Stimulated activated CD8-positive, alpha-beta memory T cell treated with anti-CD3 and anti-CD28 coated beads, Interleukin-7, amount 100 ng/mL, for 4 hours (primary cell): ENCODE data around the gene ALX4.

Experiments used
- DNase-seq, 2 donors: peaks; one replicate each; pipeline ENCODE4 v3.0.0-alpha.2; 2020; ENCODE audit warnings: low read depth in 2 of 2

ALX4 gene

DNA sequence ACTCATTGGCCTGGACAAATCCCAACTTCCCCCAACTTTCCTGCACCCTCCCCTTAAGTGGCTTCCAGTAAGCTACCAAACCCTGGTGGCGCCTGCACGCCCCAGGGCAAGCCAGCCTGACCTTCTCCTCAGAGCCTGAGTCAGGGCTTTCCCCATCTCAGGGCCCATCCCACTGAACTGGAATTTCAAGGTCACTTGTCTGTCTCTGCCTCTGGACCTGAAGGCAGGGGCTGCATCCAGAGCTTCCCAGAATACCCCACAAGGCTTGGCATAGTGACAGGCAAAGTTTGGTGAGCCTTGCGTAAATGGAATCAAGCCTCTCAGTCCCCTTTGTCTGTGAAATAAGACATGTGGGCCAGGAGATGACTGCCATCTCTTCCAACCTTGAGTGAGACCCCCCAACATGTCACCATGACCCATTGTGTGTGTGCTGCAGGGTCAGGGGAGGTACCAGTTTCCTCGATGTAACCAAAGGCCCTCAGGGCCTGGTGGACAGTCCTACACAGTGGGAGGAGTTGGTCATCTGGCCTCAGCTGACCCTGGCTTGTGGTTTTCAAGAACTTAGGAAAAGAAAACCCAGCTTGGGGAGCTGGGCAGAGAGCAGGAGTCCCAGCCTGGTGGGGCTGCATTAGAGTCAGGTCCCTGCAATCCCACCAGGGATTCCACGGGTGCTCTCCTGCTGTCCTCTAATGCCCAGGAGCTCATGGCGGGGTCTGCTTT lies 8.9 kb downstream of the ALX4 start:
- DNase-seq, result no peak

DNA sequence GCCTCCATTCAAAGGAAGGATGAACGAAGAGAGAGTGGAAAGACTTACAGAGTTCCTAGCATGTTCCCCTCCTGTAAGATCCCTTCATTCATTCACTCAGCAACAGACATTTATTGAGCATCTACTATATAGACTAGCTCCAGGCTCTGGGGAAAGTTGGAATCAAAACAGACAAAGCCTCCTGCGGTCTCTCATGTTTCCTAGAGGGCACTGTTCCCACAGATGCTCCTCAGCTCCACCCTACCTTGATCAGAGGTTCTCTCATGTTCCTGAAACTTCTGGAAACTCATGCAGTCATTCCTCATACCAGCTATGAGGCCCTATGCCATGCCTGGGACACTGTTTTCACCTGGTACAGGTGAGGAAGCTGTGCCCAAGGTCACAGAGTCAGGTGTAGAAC lies 11.1 kb downstream of the ALX4 start:
- DNase-seq, result no peak

DNA sequence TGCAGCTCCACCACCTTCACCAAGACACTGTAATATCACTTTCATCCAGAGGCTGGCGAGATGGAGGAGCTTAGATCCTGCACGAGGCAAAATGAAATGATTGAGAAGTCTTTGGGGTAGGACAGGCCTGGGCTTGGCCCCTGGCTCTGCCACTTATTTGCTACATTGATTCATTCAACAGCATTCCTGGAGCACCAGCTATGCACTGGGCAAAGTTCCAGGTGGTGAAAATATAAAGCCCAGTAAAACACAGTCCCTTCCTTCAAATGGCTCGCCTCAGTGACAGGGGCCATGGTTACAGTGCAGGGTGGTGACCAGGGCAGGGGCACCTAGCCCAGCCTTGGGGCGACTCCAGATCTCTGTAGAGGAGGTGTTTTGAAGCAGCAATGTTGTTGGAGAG lies 19.7 kb downstream of the ALX4 start:
- DNase-seq, result no peak

DNA sequence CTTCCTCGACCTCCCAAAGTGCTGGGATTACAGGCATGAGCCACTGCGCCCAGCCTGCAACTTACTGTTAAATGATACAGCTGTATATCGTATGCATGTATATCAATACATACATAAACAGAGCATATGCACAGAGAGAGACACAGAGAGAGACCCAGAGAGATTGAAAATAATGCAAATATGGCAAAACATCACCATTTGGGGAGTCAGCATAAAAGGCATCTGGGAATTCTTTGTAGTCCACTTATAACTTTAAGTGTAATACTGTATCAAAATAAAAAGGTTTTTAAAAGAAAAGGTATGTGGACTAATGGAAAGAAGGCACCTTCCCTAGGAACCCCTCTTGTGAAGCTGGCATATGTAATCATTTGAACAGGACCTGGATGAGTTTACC lies 21.8 kb downstream of the ALX4 start:
- DNase-seq, result no peak

DNA sequence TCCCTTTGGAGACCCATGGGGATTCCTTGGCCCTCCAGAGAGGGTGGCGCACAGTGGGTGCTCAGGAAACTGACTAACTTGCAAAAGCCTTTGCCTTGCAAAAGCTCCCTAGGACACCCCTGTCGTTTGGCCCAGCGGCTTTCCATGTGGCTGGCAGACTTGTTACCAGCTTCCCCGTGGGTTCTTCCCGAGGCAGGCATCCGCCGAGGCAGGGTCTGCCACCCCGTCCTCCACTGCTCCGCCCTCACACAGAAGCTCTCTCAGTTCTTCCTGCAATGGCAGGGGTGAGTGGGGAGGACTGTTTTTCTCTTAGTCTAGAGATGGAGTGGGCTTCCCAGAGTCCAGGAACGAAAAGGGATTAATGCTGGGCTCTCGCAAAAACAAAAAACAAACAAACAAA lies 23.0 kb downstream of the ALX4 start:
- DNase-seq, result no peak

DNA sequence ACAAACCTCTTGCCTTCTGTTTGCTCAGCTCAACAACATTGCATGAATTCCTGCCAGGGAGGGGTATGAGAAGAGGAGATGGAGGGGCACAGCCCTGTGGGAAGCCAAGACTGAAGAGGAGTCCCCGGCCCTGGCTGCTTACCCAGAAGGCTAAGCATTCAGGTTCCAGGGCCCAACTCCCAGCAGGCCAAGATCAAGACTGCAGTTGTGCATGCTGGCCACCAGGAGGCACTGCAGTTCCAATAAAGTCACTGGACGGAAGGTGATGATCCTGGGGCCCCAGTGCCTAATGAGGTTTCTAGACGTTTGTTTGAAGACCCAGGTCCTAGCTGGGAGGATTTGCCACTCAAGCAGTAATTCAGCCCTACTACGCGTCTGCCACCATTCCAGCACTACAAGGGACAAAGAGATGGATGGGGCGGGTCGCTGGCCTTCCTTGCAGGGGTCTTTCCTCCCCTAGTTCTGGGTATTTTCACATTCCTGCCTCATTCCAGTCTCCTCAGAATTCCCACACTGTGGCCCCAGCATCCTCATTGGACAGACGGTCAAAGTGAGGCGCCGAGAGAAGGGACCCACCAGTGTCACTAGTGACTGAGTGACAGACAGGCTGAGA lies 23.6 kb downstream of the ALX4 start:
- peak in 1 of 2 donors; percentile 24 for DNase-seq

DNA sequence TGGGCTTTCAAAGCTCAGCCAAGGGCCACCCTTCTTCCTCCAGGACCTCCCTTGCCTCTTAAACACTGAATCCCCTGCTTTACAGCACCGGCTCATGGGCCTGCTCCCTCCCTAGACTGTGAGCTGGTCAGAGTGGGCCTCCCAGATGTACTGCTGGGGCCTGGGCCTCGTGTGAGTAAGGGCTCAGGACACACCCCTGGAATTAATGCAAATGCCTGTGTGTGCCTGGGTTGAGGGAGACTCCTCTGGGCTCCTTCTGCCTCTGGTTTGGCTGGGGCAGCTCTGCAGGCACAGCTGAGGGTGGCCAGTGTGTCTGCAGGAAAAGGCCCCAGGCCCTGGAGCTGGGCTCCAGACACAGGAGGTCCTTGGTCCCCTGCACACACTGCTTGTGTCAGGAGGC lies 24.2 kb downstream of the ALX4 start:
- no peak for DNase-seq

DNA sequence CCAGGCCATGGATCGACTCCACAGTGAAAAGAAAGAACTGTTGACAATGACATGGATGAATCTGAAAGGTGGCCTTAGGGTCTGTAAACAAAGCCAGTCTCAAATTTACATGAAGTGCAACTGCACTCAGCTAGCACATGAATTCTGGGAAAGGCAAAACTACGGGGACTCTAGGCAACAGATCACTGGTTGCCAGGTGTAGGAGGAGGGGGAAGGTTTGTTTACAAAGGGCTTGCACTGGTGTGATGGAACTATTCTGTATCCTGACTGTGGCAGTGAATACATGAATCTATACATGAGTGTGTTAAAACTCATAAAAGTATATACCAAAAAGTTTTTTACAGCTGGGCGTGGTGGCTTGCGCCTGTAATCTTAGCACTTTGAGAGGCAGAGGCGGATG lies 27.3 kb downstream of the ALX4 start:
- DNase-seq, result no peak

DNA sequence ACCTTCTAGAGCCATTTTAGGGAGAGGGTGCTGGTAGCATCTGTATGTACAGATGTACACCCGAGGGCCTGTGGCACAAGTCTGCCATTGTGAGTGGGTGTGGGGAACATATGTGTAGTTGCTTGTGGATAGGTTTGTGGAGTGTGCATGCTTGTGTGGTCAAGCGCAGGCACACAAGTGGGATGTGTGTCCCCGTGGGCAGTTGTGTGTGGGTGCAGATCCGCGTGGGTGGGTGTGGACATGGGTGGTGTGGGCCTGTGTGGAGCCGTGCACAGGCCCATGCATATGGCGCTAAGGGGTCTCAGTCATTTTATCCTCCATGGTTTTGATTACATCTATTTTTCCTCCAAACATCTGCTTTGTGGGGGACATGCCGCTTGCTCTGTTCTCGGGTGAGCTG lies 28.8 kb downstream of the ALX4 start:
- DNase-seq, result no peak

DNA sequence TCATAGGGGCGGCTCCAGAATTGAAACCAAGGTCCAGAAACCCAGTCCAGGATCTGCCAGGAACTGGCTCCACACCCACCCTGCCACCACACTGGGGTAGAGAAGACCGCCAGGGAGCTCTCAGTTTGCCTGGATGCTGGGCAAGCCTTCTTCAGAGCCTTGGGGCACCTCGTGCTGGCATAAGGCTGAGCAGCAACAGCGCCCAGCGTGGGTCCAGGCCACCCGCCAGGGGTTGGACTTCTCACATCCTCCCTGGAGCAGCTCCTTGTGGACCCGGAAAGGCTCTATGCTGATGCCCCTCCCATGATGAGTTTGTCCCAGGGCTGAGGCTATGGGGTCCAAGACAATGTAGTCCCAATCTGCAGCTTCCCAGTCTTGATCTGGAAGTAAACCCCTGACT lies 29.7 kb downstream of the ALX4 start:
- no peak for DNase-seq

DNA sequence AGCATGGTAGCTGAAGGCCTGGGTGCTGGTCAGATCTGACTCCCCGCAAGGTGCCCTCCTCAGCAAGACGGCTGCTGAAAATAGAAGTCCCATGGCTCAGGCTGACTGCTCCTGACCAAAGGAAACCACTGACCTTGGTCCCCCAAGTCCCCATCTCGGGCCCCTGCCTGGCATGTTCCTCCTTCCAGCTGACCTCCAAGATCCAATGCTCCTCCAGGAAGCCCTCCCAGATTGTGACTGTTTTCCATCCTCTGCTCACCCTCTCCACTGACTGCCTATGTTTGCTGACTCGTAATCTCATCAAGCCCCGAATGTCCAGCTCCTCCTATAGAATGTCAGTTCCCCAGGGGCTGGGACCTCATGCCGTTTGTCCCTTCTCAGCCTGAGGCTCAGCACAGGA lies 30.5 kb downstream of the ALX4 start:
- no peak for DNase-seq

DNA sequence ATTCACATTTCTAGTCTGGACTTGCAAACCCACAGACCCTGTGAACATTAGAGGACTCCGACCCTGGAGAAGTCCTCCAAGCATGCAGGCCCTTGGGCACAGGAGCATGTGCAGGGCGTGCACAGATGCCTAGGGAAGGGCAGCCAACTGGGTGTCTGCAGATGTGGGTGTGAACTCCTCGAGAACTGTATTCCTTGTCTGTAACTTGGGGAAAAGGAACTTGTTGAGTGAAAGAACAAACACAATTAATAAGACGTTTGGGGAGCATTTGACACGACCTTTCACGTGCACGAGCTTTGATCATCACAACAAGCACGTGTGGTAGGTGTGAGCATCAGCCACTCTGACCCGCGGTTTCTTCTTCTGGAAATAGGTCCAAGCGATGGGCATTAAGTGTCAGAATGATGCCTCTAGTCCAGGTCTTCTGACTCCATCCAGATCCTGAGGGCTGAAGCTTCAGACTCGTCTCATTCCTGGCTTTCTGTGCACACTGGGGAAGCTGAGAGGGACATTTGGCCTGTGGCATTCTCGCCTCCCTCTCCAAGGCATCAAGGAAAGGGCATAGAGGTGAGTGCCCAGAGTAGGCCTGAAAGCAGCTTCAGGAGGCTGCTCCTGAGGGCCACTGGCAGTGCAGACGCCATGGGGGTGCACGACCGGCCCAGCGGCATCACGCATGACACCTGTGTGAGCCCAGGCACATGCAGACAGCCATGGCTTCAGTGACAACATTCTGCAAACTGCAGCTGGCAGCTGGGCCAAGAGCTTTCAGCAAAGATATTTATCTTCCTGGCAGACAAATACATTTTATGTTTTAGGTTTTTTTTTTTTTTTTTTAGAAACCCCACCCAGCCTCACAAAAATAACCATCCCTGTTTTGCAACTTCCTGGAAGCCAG lies 32.5 kb downstream of the ALX4 start:
- DNase-seq, result no peak

DNA sequence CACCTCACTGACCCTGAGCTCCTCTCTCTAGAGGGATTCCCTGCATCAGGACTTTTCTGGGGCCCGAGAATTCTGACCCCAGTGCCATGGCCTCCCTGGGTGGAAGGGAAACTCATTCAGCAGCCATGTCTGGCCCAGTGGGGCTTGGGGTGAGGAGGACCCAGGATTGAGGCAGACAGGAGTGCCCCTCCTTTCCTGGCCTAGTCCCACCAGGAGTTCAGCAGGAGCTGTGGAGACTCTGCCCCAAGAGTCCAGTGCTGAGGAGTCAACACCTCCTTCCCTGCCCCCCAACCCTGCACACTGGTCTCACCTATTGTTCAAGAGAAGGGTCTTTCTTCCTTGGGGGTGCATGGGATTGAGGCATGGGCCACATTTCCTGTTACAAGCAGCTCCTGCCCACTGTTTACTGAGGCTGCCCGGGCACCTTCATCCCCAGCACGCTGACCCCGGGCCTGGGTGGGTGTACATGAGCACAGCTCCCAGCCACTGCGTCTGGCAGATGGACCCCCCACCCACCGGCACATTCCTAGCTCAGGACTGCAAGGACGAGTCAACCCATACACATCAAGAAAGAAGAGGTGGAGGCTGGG lies 33.9 kb downstream of the ALX4 start:
- DNase-seq, result no peak

DNA sequence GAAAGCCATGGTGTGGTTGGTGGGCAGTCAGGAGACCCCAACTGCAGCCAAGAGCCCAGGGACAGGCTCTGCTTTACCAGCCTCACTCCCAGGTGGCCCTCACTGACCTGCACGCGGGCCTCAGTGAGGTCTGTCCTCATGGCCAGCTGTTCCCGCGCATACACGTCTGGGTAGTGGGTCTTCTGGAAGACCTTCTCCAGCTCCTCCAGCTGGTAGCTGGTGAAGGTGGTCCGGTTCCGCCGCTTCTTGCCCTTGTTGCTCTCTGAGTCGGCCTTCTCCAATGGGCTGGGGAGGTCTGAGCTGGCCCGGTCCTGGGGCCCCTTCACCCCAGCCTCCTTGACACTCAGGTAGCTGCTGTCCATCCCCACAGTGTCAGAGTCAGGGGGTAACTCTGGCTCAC lies 34.7 kb downstream of the ALX4 start:
- DNase-seq, result no peak

DNA sequence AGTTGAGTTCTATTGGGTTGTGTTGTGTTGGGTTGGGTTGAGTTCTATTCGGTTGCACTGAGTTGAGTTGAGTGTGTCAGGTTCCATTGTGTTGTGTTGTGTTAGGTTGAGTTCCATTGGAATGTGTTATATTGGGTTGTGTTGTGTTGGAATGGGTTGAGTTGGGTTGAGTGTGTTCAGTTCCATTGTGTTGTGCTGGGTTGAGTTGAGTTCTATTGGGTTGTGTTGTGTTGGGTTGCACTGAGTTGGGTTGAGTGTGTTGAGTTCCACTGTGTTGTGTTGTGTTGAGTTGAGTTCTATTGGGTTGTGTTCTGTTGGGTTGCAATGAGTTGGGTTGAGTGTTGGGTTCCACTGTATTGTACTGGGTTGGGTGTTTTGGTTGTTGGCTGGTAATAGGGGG lies 35.5 kb downstream of the ALX4 start:
- no peak for DNase-seq

DNA sequence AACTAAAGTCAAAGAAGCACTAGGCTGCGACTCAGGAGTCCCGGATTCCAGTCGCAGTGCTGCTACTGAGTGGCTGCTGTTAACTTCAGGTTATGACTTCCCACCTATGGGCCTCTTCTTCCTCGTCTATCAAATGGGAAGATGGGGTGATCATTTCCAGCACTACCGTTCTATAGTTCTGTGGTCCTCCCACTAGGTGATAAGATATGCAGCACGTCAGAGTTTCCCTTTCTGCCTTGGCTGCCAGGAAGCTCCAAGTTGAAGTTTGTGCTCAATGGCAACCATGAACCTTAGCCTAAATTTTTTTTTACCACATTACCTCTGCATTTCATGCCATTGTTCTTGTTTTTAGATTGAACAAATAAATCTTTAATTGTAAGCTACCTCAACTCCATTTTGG lies 38.7 kb downstream of the ALX4 start:
- no peak for DNase-seq

DNA sequence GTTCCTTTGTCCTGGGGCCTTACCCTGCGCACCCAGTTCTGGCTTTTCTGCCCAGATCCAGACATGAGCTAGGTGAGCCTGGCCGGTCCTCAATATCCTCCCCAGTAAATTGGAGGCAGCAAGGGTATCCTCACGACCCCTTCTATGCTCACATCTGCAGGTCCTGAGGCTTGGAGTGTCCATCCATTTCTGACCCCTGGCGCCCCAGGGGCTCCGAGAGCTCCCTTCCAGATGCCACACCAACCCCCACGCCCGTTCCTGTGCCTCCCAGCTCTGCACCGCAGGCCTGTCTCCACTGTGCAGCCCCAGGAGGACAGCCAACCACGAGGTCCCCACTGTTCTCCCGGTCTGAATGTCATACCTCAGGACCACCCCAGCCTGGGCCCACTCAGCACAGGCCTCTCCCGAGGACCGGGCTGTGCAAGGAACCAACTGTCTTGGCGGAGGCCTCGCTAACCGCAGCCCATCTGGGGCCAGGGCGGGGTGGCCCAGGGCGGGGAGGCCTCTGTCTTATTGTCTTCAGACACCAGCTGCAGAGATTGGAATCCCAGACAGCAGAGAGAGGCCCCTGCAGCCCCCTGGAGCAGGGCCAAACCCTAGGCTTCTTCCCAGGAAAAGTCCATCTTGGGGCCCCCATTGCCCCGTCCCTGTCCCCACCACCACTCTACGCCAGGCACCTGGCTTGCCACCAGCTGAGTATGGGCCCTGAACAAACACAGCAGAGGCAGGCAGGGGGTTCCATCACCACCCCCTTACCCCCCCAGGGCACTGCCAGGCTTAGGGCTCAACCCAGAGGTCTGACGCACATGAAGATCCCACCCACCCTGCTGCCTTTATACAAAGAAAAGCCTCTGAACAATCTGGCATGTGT lies 39.3 kb downstream of the ALX4 start:
- no peak for DNase-seq

DNA sequence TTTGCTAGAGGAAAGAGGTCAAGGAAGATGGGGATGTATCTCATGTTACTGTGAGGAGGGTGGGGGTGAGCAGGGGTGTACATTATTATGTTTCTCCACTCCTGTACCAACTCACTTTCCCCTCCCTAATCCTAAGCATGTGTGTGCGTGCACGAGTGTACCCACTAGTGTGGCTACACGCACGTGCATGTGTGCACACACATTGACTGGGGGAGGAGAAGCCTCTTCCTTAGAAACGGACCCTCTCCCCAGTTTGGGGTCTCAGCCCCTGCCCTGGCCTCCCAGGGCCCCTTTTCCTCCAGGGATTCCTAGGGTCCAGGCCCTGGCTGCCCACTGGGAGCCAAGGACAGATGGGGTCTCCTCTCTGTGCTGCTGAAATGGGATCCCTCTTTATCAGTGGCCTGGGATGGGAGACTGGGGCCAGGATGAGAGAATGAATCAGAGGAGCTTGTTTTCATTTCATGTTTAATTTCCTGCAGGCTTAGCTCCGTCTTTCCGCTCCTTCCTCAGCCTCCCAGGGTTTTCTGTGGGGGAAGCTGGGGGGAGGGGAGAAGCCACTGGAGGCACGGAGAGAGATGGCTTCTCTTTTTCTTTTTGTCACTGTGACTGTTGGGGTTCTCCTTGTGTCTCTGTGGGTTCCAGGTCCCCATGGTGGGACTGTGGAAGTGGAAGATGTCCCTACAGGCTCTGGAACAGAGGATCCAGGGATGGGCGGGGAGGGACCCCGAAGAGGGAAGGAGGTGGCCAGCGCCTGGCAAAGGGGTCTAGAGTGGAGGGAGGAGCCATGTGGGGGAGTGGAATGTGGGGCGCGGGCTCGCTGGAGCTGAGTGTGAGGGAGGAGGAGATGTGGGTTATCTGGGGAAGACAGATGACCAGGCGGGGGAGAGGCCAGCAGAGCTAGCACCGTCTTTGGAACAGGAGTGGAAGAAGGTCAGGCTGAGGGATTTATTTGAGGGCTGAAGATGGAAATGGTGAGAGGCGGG lies 40.3 kb downstream of the ALX4 start:
- DNase-seq, result no peak

DNA sequence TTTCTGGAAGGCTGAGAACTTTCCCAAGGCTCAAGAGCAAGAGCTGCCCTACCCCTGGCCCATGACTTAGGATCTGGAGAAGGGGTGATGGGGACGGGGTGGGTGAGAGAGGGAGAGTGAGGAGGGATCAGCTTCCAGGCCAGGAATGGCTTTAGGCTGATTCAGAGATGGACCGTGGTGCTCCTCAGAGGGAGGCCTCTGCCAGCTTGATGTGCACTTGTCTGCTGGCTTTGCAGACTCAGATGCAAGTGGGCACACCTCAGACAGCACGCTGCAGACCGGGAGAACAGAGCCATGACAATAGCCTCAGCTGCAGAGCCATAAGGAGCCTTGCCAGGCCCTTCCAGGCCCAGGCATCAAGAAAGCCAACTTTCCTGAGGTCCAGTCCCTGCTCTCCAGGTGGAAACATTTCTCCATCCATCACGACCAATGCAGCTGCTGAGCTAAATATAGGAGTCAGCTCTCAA lies 41.3 kb downstream of the ALX4 start:
- DNase-seq, result no peak
